RKO (cell line): ENCODE data around the gene PRDM2.

Experiments used
- DNase-seq: peaks from one replicate; pipeline ENCODE4 v3.0.0-alpha.2; 2016; ENCODE audit warnings: low spot score

The PRDM2 gene

GRCh38 chr1:13764588-13765332 is 64.8 kb downstream of the PRDM2 start:
- DNase-seq: no peak

- DNase-seq: peak; percentile 30
Measured at GRCh38 chr1:13766592-13767564, 66.9 kb downstream of the PRDM2 start.

GRCh38 chr1:13769212-13769611 is 69.2 kb downstream of the PRDM2 start:
- no peak for DNase-seq

GRCh38 chr1:13769830-13770229 is 69.8 kb downstream of the PRDM2 start:
- DNase-seq: no peak

GRCh38 chr1:13770743-13771142 is 70.8 kb downstream of the PRDM2 start:
- DNase-seq: no peak

GRCh38 chr1:13771745-13772144 is 71.8 kb downstream of the PRDM2 start:
- DNase-seq: no peak

GRCh38 chr1:13772271-13772670 is 72.3 kb downstream of the PRDM2 start:
- no peak for DNase-seq

- no peak for DNase-seq
Measured at GRCh38 chr1:13774121-13774520, 74.1 kb downstream of the PRDM2 start.

- no peak for DNase-seq
Measured at GRCh38 chr1:13775459-13775858, 75.5 kb downstream of the PRDM2 start.

GRCh38 chr1:13775916-13776315 is 75.9 kb downstream of the PRDM2 start:
- DNase-seq: no peak

- DNase-seq: no peak
Measured at GRCh38 chr1:13778431-13778830, 78.4 kb downstream of the PRDM2 start.

- DNase-seq: no peak
Measured at GRCh38 chr1:13779930-13780329, 79.9 kb downstream of the PRDM2 start.

GRCh38 chr1:13780780-13781179 is 80.8 kb downstream of the PRDM2 start:
- no peak for DNase-seq

GRCh38 chr1:13781228-13781627 is 81.2 kb downstream of the PRDM2 start:
- no peak for DNase-seq

GRCh38 chr1:13781907-13782633 is 82.1 kb downstream of the PRDM2 start:
- no peak for DNase-seq

- no peak for DNase-seq
Measured at GRCh38 chr1:13782634-13783360, 82.8 kb downstream of the PRDM2 start.

- DNase-seq: no peak
Measured at GRCh38 chr1:13783551-13783950, 83.6 kb downstream of the PRDM2 start.

- DNase-seq: no peak
Measured at GRCh38 chr1:13784971-13785370, 85.0 kb downstream of the PRDM2 start.

GRCh38 chr1:13786541-13786940 is 86.6 kb downstream of the PRDM2 start:
- no peak for DNase-seq

- DNase-seq: no peak
Measured at GRCh38 chr1:13788795-13789194, 88.8 kb downstream of the PRDM2 start.

GRCh38 chr1:13790290-13791030 is 90.5 kb downstream of the PRDM2 start:
- no peak for DNase-seq
